NB4 (cell line): ENCODE measurements around the gene NCOA3.

Experiments
- DNase-seq: peaks from one replicate; pipeline ENCODE4 v3.0.0; 2010; ENCODE audit warnings: low read depth
- H3K4me3 ChIP-seq: one replicate; pipeline ENCODE4 v1.5.1; 2011; ENCODE audit warnings: mild to moderate bottlenecking, low read depth, low read length, moderate library complexity
- MYC ChIP-seq: IDR thresholded peaks from 2 replicates; pipeline ENCODE4 v1.6.1; 2011; ENCODE audit warnings: low read depth, low read length
- POLR2A ChIP-seq: IDR thresholded peaks from 2 replicates; pipeline ENCODE4 v1.6.1; 2011; ENCODE audit warnings: mild to moderate bottlenecking; ENCODE audit not compliant: insufficient read length; ENCODE audit errors: extremely low read depth
- TF ChIP-seq, protein P1 (sequence below): IDR thresholded peaks from one replicate; pipeline ENCODE4 v1.5.1; 2012; ENCODE audit warnings: low read depth, low read length
- TF ChIP-seq, protein P2 (sequence below): IDR thresholded peaks from 2 replicates; pipeline ENCODE4 v1.6.1; 2011; ENCODE audit warnings: low read depth, low read length

Gene NCOA3

DNA sequence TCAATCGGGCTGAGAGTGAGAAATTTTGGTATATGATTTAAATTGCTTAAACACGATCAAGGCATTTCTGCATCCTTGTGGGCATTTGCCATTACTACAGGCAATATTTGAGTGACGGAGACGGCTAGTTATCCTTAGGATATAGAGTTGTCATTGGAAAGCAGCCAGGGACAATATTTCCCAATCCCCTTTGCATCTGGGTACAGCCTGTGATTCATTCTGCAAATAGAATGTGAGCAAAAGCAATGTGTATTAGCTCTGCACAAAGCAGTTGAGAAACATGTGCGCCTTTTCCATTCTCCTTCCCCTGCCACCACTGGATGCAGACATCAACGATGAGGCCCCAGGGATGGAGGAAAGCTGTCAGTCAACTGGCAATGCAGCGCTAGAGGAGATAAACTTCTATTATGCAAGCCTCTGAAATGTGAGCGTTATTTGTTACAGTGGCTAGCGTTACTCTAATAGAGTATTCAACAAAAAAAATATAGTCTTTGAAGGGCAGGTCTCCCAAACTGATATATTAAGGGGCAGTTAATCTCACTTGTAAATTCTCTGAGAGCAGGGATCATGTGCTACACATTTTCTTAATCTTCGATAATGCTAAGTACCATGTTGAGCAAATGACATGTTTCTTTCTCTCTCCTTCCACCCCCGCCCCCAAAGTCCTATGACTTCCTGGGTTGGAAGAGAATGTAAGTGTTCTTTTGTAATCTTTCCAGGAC, 37.1 kb upstream of the NCOA3 start:
- H3K4me3 ChIP-seq = no peak overlapping the region
- no peak for TF ChIP-seq POLR2A
- TF ChIP-seq, protein P1, sequence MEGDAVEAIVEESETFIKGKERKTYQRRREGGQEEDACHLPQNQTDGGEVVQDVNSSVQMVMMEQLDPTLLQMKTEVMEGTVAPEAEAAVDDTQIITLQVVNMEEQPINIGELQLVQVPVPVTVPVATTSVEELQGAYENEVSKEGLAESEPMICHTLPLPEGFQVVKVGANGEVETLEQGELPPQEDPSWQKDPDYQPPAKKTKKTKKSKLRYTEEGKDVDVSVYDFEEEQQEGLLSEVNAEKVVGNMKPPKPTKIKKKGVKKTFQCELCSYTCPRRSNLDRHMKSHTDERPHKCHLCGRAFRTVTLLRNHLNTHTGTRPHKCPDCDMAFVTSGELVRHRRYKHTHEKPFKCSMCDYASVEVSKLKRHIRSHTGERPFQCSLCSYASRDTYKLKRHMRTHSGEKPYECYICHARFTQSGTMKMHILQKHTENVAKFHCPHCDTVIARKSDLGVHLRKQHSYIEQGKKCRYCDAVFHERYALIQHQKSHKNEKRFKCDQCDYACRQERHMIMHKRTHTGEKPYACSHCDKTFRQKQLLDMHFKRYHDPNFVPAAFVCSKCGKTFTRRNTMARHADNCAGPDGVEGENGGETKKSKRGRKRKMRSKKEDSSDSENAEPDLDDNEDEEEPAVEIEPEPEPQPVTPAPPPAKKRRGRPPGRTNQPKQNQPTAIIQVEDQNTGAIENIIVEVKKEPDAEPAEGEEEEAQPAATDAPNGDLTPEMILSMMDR = no peak
- TF ChIP-seq, protein P2, sequence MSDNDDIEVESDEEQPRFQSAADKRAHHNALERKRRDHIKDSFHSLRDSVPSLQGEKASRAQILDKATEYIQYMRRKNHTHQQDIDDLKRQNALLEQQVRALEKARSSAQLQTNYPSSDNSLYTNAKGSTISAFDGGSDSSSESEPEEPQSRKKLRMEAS = no peak
- TF ChIP-seq MYC = no peak
- no peak for DNase-seq

DNA sequence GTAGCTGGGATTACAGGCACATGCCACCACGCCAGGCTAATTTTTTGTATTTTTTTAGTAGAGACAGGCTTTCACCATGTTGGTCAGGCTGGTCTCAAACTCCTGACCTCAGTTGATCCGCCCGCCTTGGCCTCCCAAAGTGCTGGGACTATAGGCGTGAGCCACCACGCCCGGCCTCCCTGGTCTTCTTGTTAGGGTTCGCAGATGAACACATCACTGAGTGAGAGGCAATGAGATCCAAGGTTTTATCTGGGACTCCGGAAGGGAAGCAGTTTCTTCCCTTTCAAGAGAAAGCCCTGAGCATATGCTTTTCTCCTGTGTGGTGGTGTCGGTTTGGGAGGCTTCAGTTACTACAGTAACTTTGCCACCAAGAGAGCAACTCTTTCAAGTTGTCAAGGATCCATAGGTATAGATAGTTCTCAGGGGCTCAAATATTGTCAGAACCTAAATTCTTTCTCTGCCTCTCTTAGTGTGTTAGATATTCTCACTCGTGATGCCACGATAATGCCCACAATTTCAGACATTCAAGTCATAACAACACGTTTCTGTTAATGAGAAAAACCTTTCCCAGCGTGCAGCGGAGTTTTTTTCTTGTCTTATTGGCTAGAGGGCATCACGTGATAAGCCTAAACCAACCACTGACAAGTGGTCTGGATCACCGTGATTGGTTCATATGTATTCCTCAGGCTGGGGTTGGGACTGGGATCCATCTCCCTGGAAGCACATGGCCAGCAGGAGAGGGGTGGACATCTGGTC, 36.2 kb upstream of the NCOA3 start:
- TF ChIP-seq POLR2A (no peak), MYC (no peak)
- TF ChIP-seq, protein P1 = no peak
- TF ChIP-seq, protein P2 = no peak
- DNase-seq = no peak
- H3K4me3 ChIP-seq = no peak overlapping the region

DNA sequence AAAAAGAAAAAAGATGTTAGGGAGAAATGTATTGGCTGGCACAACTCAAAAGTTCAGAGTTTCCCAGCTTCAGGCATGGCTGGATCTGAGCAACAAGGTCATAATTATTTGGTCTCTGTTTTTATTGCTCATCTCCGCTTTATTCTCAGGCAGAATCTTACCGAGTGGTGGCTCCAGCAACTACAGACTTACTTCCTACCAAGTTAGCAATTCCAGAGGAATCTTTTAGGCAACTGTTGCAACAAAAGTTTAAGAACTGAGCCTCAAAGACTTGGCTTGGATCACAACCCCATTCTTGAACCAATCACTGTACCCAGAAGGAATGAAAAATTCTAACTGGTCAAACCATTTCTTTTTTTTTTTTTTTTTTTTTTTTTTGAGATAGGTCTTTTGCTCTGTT, 35.5 kb upstream of the NCOA3 start:
- TF ChIP-seq MYC = no peak
- TF ChIP-seq, protein P2 = no peak
- TF ChIP-seq POLR2A = no peak
- TF ChIP-seq, protein P1 = no peak
- DNase-seq = no peak
- no peak overlapping the region for H3K4me3 ChIP-seq

DNA sequence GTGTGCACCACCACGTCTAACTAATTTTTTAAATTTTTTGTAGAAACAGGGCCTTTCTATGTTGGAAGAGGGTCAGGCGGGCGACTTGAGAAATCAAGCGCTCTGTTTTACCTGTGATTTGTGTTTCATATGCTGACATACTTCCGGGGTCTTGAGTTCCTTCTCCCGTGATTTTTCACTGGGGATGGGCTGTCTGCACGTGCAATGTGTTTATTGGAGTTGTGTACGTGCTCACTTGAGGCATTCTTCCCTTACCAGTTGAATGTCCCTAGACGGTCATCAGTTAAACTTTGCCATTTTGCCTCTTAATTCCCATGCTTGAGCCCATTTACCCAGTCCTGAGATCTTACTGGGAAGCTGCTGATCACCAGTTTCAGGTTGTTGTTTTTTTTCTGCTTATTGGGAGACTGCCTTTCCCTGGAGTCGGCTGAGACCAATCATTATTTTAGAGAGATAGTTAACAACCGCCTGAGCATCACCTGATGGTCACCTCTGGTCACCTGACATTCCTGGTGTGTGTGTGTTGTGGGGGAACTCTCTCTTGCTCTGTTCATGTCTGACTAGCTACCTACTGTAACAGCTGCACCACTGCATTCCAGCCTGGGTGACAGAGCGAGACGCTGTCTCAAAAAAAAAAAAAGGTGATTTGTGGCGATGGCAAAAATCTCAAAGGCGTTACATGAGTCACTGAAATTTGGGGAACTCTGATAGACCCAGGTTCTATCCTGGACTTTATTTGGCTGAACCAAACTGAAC, 34.8 kb upstream of the NCOA3 start:
- no peak overlapping the region for H3K4me3 ChIP-seq
- TF ChIP-seq, protein P1 = no peak
- TF ChIP-seq POLR2A (no peak), MYC (no peak)
- TF ChIP-seq, protein P2 = no peak
- no peak for DNase-seq

DNA sequence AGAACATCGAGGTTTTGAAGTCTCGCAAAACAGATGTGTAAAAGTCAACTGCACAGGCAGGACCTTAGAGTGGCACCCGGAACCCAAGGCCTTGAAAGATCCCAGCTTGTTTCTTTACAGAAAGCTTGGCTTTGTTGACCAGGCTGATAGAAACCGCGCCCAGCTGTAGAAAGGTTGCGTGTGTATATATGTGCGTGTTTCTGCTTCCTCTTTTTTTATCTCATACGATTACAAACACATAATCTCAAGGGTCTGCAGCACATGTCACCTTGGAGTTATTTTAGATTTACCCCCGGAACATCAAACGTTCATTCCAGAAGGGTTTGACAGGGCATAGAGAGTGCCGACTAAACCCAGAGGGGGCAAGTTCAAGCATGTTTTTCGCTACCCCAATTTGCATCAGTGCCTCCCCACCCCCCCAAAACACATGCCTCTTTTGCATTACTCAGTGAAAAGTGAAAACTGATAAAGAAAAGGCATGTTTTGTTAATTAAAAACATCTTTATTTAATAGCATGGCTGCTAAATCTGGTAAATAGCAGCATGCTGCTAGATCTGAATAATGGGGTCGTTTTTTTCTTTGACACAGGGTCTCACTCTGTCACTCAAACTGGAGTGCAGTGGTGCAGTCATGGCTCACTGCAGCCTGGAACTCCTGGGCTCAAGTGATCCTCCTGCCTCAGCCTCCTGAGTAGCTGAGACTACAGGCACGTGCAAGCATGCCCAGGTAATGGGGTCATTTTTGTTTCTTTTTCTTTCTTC, 33.2 kb upstream of the NCOA3 start:
- TF ChIP-seq POLR2A = no peak
- peak; percentile 29; the same call in 1 of the 2 replicates for TF ChIP-seq MYC
- peak; percentile 65 for DNase-seq
- H3K4me3 ChIP-seq = no peak overlapping the region
